Esophagus squamous epithelium (tissue), 5 donors: ENCODE measurements around the gene TNIK. TPM values are rescaled to one million over a fixed set of nuclear protein-coding genes. Genes with fewer than 3 reads are reported as not detected.
A peak's percentile ranks its signal among the peaks of the same experiment; 100 is the strongest.

ENCODE experiments used
- DNase-seq: peaks from one replicate; lab custom pipeline; 2025; lab: John Stamatoyannopoulos, UW
- H3K27ac ChIP-seq, 4 donors: fragments of 200-600 bp; sonication (generic); one replicate each; pipeline ENCODE4 v1.5.1; 2016 to 2019; ENCODE audit warnings: mild to moderate bottlenecking in 1 of 4
- H3K27me3 ChIP-seq, 4 donors: fragments of 200-600 bp; sonication (generic); 1 replicate in 3 of 4; 2 replicates in 1 of 4; pipeline versions ENCODE4 v1.5.1 to v1.6.0; 2017 to 2021; ENCODE audit warnings: antibody characterized with exemption in 1 of 4
- H3K36me3 ChIP-seq, 3 donors: fragments of 200-600 bp; sonication (generic); one replicate each; pipeline ENCODE4 v1.5.1; 2016 to 2019
- H3K4me1 ChIP-seq, 3 donors: fragments of 200-600 bp; sonication (generic); one replicate each; pipeline ENCODE4 v1.5.1; 2017 to 2019
- H3K4me3 ChIP-seq, 4 donors: fragments of 200-600 bp; sonication (generic); 1 replicate in 3 of 4; 2 replicates in 1 of 4; pipeline ENCODE4 v1.5.1; 2016 to 2019; ENCODE audit warnings: mild to moderate bottlenecking in 2 of 4, moderate library complexity in 1 of 4
- H3K9me3 ChIP-seq, 3 donors: fragments of 200-600 bp; sonication (generic); one replicate each; pipeline ENCODE4 v1.5.1; 2016 to 2019
- CTCF ChIP-seq, 6 experiments: fragments of 450-650 bp in 4 of 6; fragments of 200-600 bp in 2 of 6; sonication (generic) in 2 of 6; IDR thresholded peaks; one replicate each; pipeline ENCODE4 v1.5.1; 2016 to 2019; ENCODE audit warnings: antibody characterized with exemption in 6 of 6, mild to moderate bottlenecking in 4 of 6, moderate library complexity in 4 of 6
- POLR2A ChIP-seq, 4 donors: fragments of 450-650 bp; IDR thresholded peaks; one replicate each; pipeline ENCODE4 v1.6.1; 2017; ENCODE audit warnings: antibody characterized with exemption in 4 of 4, mild to moderate bottlenecking in 4 of 4, moderate library complexity in 3 of 4
- WGBS, 2 donors: methylation state at CpG; one replicate each; pipeline ENCODE4 v1.1.5; 2018; 5-methylcytosine and 5-hydroxymethylcytosine counted together
- intact Hi-C: fragments of 100-400 bp; cut with DNase I; formaldehyde crosslinking; loops from one replicate; pipeline ENCODE4 v1.15.0; 2022
- total RNA-seq, 4 donors: library from RNA; depleted of rRNA; stranded (reverse); fragments of >200 nt; gene quantifications; one replicate each; pipeline ENCODE4 v1.1.0, GENCODE V29; 2016
- donor health status: DM: yes; HTN: yes; CAD: no.

TNIK gene
- total RNA-seq, 4 donors from 2014 or later, result 2.2 to 11.6 (median 4.7) TPM

- DNase-seq, result no peak
- Histone ChIP-seq H3K4me1 (peaks cover 4 to 17% (median 13%) of the 10 kb centered on the region in 3 donors), H3K36me3 (no peaks in the 10 kb centered on the region), H3K4me3 (no peak overlapping the region), H3K27ac (peak overlapping the region in 1 of 4 donors; percentile 47), H3K9me3 (no peaks in the 10 kb centered on the region), H3K27me3 (no peaks in the 10 kb centered on the region)
- TF ChIP-seq CTCF (IDR thresholded peaks at IDR 0.05) (no peak), POLR2A (IDR thresholded peaks at IDR 0.05) (no peak)
- intact Hi-C loops, result no loop called here
Observed at GRCh38 chr3:171093462-171093861, 366.7 kb downstream of the TNIK start.

DNA sequence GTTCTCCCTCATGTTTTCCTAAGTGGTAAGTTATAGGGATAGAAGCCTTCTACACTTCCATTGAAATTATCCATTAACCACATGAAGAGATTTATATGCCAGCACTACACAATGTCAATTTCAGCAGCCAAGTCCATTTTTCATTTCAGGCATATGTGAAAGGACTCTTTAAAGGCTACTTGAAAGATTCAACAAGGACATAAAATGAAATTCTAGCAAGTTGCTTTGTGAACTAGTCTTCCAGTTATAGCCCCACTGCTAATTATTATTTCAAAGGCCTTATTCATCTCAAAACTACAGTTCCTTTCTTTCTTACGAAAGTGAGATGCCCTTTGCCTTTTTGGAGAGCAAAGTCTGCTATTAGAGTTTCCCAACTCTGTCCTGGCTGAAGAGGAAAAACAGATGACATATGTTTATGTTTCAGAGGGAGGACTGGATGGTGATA is 367.7 kb downstream of the TNIK start:
- 39 to 68% methylated on average over 1 of the region's 1 CpG for WGBS, 2 donors
- DNase-seq, result no peak
- Histone ChIP-seq H3K27me3 (no peaks in the 10 kb centered on the region), H3K27ac (peak overlapping the region in 2 of 4 donors; percentile 1 to 33), H3K9me3 (no peaks in the 10 kb centered on the region), H3K4me3 (no peak overlapping the region), H3K36me3 (no peaks in the 10 kb centered on the region), H3K4me1 (peaks cover 4 to 19% (median 13%) of the 10 kb centered on the region in 3 donors)
- intact Hi-C loops, result no loop called here
- no peak for TF ChIP-seq POLR2A (IDR thresholded peaks at IDR 0.05)
- no peak for TF ChIP-seq CTCF (IDR thresholded peaks at IDR 0.05)

- intact Hi-C loops, result no loop called here
- TF ChIP-seq POLR2A (IDR thresholded peaks at IDR 0.05) (no peak), CTCF (IDR thresholded peaks at IDR 0.05) (no peak)
- H3K4me3 ChIP-seq, result no peak overlapping the region
- peaks cover 4 to 19% (median 13%) of the 10 kb centered on the region in 3 donors for H3K4me1 ChIP-seq
- no peaks in the 10 kb centered on the region for H3K9me3 ChIP-seq
- 83 to 90% methylated on average over 1 to 2 of the region's 2 CpGs for WGBS, 2 donors
- no peaks in the 10 kb centered on the region for H3K36me3 ChIP-seq
- peak overlapping the region in 1 of 4 donors; percentile 30 for H3K27ac ChIP-seq
- H3K27me3 ChIP-seq, result no peaks in the 10 kb centered on the region
- no peak for DNase-seq
Observed at GRCh38 chr3:171090321-171090720, 369.9 kb downstream of the TNIK start.

- WGBS, 2 donors, result 24 to 39% methylated on average over 2 of the region's 2 CpGs
- Histone ChIP-seq H3K4me1 (peaks cover 4 to 19% (median 13%) of the 10 kb centered on the region in 3 donors), H3K27ac (peak overlapping the region in 2 of 4 donors; percentile 29 to 30), H3K9me3 (no peaks in the 10 kb centered on the region), H3K4me3 (no peak overlapping the region), H3K36me3 (no peaks in the 10 kb centered on the region), H3K27me3 (no peaks in the 10 kb centered on the region)
- intact Hi-C loops, result no loop called here
- no peak for TF ChIP-seq CTCF (IDR thresholded peaks at IDR 0.05)
- TF ChIP-seq POLR2A (IDR thresholded peaks at IDR 0.05), result no peak
- DNase-seq, result no peak
Observed at GRCh38 chr3:171088964-171089754, 371.0 kb downstream of the TNIK start.

DNA sequence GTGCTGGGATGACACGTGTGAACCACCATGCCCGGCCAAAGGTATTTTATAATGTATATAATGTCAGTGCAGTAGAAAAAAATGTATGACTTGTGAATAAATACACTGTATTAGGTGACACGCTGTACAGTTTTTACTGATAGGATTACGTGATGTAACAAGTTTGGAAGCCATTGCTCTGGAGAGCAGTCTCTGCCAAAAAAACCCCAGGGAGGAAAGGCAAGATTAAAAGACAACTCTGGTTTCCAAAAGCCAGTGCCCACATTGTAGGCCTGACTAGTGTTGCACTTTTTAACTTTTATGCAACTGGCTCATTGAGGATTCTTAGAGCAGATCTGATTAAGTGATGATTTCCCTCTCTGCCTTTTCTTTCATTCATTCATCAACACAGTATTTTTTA is 371.7 kb downstream of the TNIK start:
- Histone ChIP-seq H3K27me3 (no peaks in the 10 kb centered on the region), H3K9me3 (no peaks in the 10 kb centered on the region), H3K4me1 (peaks cover 4 to 19% (median 13%) of the 10 kb centered on the region in 3 donors), H3K4me3 (no peak overlapping the region), H3K27ac (no peak overlapping the region), H3K36me3 (peaks cover 0 to 3% (median 0%) of the 10 kb centered on the region in 3 donors)
- DNase-seq, result no peak
- TF ChIP-seq POLR2A (IDR thresholded peaks at IDR 0.05) (no peak), CTCF (IDR thresholded peaks at IDR 0.05) (no peak)
- intact Hi-C loops, result no loop called here
- WGBS, 2 donors, result 44 to 57% methylated on average over 4 of the region's 4 CpGs
